ENCODE measurements around the gene SSX1.
"Not testable (repeated sequence)": the region's sequence is repeated elsewhere in the genome, so short reads cannot be mapped to it uniquely, and the experiment has no call there.

SSX1 gene

GRCh38 chrX:48255062-48255796, at the start of gene SSX1:
Gene SSX1, plus strand, starts transcription at chrX:48255392. Its CDS starts 1,850 bp downstream, at chrX:48257242.
- in situ Hi-C loops (cut with HindIII; ENCODE audit: low sequenced_read_pairs); H3K4me3 ChIP-seq (ENCODE audit: low read depth, low read length); DNase-seq (ENCODE audit: low read depth): not testable (repeated sequence)

- DNase-seq (ENCODE audit: low read depth); in situ Hi-C loops (cut with HindIII; ENCODE audit: low sequenced_read_pairs); H3K4me3 ChIP-seq (ENCODE audit: low read depth, low read length): not testable (repeated sequence)
These were observed 40.9 kb upstream of the SSX1 start for GRCh38 chrX:48214341-48214740.

- in situ Hi-C loops (cut with HindIII; ENCODE audit: low sequenced_read_pairs); DNase-seq (ENCODE audit: low read depth); H3K4me3 ChIP-seq (ENCODE audit: low read depth, low read length): not testable (repeated sequence)
These were observed 31.0 kb upstream of the SSX1 start for GRCh38 chrX:48224196-48224595.

GRCh38 chrX:48252945-48253344, 2.2 kb upstream of the SSX1 start:
- DNase-seq (ENCODE audit: low read depth); in situ Hi-C loops (cut with HindIII; ENCODE audit: low sequenced_read_pairs); H3K4me3 ChIP-seq (ENCODE audit: low read depth, low read length): not testable (repeated sequence)

GRCh38 chrX:48274365-48274764, 19.2 kb downstream of the SSX1 start:
- DNase-seq (ENCODE audit: low read depth); H3K4me3 ChIP-seq (ENCODE audit: low read depth, low read length); in situ Hi-C loops (cut with HindIII; ENCODE audit: low sequenced_read_pairs): not testable (repeated sequence)

- no peak for DNase-seq (ENCODE audit: low read depth)
- no peak overlapping the region for H3K4me3 ChIP-seq (ENCODE audit: low read depth, low read length)
- TF ChIP-seq CTCF (IDR thresholded peaks at IDR 0.05; ENCODE audit: low read depth, low read length, missing control alignments), result no peak
- in situ Hi-C loops (cut with HindIII; ENCODE audit: low sequenced_read_pairs), result no loop called here
These were observed 23.8 kb downstream of the SSX1 start for GRCh38 chrX:48278958-48279357.

- H3K4me3 ChIP-seq (ENCODE audit: low read depth, low read length); in situ Hi-C loops (cut with HindIII; ENCODE audit: low sequenced_read_pairs); DNase-seq (ENCODE audit: low read depth): not testable (repeated sequence)
These were observed 25.5 kb downstream of the SSX1 start for GRCh38 chrX:48280729-48281128.

GRCh38 chrX:48306175-48306574, 51.0 kb downstream of the SSX1 start:
- no peak for TF ChIP-seq CTCF (IDR thresholded peaks at IDR 0.05; ENCODE audit: low read depth, low read length, missing control alignments)
- no peak overlapping the region for H3K4me3 ChIP-seq (ENCODE audit: low read depth, low read length)
- in situ Hi-C loops (cut with HindIII; ENCODE audit: low sequenced_read_pairs), result no loop called here
- DNase-seq (ENCODE audit: low read depth), result no peak

- H3K4me3 ChIP-seq (ENCODE audit: low read depth, low read length); DNase-seq (ENCODE audit: low read depth); in situ Hi-C loops (cut with HindIII; ENCODE audit: low sequenced_read_pairs): not testable (repeated sequence)
These were observed 58.8 kb downstream of the SSX1 start for GRCh38 chrX:48313996-48314395.
